ENCODE measurements around the gene GFOD2. TPM values are rescaled to one million over a fixed set of nuclear protein-coding genes. Genes with fewer than 3 reads are reported as not detected.
"Not testable (repeated sequence)": the region's sequence is repeated elsewhere in the genome, so short reads cannot be mapped to it uniquely, and the experiment has no call there.

Gene GFOD2, protein sequence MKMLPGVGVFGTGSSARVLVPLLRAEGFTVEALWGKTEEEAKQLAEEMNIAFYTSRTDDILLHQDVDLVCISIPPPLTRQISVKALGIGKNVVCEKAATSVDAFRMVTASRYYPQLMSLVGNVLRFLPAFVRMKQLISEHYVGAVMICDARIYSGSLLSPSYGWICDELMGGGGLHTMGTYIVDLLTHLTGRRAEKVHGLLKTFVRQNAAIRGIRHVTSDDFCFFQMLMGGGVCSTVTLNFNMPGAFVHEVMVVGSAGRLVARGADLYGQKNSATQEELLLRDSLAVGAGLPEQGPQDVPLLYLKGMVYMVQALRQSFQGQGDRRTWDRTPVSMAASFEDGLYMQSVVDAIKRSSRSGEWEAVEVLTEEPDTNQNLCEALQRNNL
- total RNA-seq = 10 to 100 TPM; 10.9 to 12.9 TPM

GRCh38 chr16:67719048-67719777, at the start of gene GFOD2:
Gene GFOD2, minus strand, starts transcription at chr16:67719316. Its CDS starts 33,601 bp downstream, at chr16:67685715.
- ATAC-seq (peak; percentile 90 to 94), DNase-seq (ENCODE audit: low spot score in 2 of 2) (peak; percentile 98 to 99)
- H3K27ac Mint-ChIP-seq = peak within 1 kb of the TSS; percentile 98
- no peaks in the 10 kb centered on the region for H3K9me3 Mint-ChIP-seq
- H3K36me3 Mint-ChIP-seq = peaks cover 11 to 14% of the 10 kb centered on the region in 2 donors

DNA sequence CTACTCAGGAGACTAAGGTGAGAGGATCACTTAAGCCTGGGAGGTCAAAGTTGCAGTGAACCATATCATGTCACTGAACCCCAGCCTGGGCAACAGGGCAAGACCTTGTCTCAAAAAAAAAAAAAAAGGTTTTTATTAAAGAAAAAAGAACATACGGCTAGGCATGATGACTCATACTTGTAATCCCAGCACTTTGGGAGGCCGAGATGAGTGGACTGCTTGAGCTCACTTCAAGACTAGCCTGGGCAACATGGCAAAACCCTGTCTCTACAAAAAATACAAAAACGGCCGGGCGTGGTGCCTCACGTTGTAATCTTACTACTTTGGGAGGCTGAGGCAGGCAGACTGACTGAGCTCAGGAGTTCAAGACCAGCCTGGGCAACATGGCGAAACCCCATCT, 48.8 kb upstream of the GFOD2 start:
- Mint-ChIP-seq H3K36me3 (peaks cover 0 to 9% of the 10 kb centered on the region in 2 donors), H3K27ac (no peak overlapping the region), H3K9me3 (no peaks in the 10 kb centered on the region)
- DNase-seq (ENCODE audit: low spot score in 2 of 2) (no peak), ATAC-seq (no peak)

- Mint-ChIP-seq H3K27ac (peak overlapping the region in 1 of 2 donors; percentile 70), H3K36me3 (no peaks in the 10 kb centered on the region), H3K9me3 (no peaks in the 10 kb centered on the region)
- ATAC-seq = no peak
- DNase-seq (ENCODE audit: low spot score in 2 of 2) = no peak
These were observed 47.2 kb upstream of the GFOD2 start for GRCh38 chr16:67766291-67766690.

DNA sequence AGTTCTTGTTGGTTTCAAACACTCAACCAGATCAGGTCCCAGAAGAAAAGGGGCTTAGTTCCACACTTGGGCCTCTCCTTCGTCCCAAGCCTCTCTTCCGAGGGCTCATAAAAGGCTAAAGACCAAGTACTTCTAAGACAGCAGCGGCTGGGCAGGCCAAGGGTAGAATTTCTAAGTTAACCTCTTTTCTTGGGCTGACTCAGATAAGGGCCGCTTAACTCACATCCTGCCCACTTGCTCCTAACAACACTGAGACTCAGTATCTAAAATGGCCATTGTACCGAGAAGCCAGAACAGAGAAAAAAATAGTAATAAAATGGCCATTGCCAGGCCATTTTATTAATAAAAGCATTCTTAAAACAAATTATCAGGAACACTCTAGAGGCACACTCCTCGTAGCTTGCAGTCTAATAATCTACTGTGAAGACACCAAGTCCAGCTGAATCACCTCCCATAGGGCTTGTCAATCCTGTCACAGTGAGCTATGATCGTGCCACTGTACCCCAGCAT, 45.1 kb upstream of the GFOD2 start:
- no peak for DNase-seq (ENCODE audit: low spot score in 2 of 2)
- H3K27ac Mint-ChIP-seq = peak overlapping the region in 1 of 2 donors; percentile 89

DNA sequence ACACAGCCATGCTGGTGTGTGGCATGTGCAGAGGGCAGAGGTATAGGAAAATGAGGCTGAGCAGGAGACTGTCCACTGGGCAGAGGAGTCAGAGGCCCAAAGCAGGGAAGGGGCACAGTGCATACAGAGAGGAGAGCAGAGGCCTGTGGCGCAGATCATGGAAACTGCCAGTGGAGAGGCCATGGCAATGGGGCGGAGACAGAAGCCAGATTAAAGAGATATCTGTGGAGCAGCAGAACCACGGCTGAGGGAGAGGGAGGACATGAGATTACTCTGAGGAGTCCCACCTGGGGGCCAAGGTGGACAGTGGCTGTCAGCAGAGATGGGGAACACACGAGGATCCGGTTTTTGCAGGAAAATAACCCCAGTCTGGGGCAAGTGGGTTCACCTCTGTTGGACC, 44.0 kb upstream of the GFOD2 start:
- H3K36me3 Mint-ChIP-seq = peaks cover 0 to 5% of the 10 kb centered on the region in 2 donors
- ATAC-seq (no peak), DNase-seq (ENCODE audit: low spot score in 2 of 2) (no peak)
- H3K27ac Mint-ChIP-seq = peak overlapping the region; percentile 40 to 54
- no peaks in the 10 kb centered on the region for H3K9me3 Mint-ChIP-seq

More for the DNA sequence above, 45.1 kb upstream of the GFOD2 start:
- no peak for ATAC-seq
- Mint-ChIP-seq H3K36me3 (no peaks in the 10 kb centered on the region), H3K9me3 (no peaks in the 10 kb centered on the region)

DNA sequence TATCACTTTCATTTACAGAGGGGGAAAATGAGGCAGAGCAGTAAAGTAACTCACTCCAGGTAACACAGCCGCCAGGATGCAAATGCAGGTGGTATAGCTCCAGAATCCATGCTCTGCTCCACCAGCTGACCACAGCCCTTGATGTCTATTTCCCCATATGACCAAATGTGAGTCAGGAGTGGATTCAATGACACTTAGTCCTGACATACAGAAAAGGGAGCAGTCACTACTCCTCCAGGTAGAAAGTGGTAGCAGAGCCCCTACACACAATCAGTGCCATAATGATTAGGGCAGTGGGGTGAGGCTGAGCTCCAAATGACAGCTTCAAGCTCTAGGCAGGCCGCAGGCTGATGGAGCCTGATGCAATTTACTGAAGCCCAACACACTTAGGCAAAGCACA, 43.3 kb upstream of the GFOD2 start:
- Mint-ChIP-seq H3K36me3 (peaks cover 0 to 5% of the 10 kb centered on the region in 2 donors), H3K27ac (peak overlapping the region; percentile 40 to 54), H3K9me3 (no peaks in the 10 kb centered on the region)
- ATAC-seq = peak; percentile 35 to 53
- DNase-seq (ENCODE audit: low spot score in 2 of 2) = no peak

DNA sequence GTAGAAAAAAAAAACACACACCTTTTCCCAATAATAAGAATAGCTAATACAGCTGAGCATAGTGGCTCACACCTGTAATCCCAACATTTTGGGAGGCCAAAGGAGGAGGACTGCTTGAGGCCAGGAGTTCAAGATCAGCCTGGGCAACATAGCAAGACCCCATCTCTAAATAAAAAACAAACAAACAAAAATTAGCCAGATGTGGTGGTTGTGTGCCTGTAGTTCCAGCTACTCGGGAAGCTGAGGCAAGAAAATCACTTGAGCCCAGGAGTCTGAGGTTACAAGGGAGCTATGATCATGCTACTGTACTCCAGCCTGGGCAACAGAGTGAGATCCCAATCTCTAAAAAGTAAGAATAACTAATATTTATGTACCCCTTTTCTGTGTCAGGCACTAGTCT, 42.8 kb upstream of the GFOD2 start:
- H3K36me3 Mint-ChIP-seq = peaks cover 0 to 5% of the 10 kb centered on the region in 2 donors
- DNase-seq (ENCODE audit: low spot score in 2 of 2) (no peak), ATAC-seq (no peak)
- no peaks in the 10 kb centered on the region for H3K9me3 Mint-ChIP-seq
- no peak overlapping the region for H3K27ac Mint-ChIP-seq

- DNase-seq (ENCODE audit: low spot score in 2 of 2) (no peak), ATAC-seq (no peak)
- Mint-ChIP-seq H3K9me3 (no peaks in the 10 kb centered on the region), H3K36me3 (peaks cover 0 to 5% of the 10 kb centered on the region in 2 donors), H3K27ac (no peak overlapping the region)
These were observed 41.8 kb upstream of the GFOD2 start for GRCh38 chr16:67760956-67761230.

DNA sequence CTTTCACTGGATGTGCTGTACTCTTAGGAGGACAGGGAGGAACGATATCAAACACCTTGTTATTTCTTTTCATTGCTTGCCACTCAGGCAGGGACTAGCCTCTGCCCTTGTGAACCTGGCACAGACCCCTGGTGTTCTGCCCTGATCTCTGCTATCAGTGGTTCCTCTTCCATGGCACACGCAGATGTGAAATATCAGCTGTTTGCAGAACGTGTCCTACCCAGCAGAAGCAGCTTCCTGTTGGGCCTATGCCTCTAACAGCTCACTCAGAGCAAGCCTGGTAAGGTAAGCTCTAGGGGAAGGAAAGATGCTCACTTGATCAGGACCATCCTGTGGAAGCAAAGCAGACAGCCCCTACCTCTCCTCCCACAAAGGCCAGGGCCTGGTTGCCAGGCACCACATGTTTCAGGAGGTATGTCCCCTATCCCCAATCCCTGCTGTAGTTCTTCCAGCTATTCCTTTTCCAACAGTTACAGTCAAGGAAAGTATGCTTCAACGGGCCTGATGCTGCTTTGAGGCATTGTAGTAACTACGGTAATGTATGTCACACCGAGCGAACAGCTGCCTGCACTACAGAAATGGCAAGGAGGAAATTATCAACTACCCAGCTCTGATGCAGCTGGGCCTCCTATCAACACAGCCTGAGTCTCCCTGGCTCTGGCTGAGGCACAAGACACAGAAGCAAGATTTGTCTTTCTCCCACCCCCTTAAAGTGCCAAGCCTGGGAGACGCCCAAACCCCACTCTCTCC, 41.3 kb upstream of the GFOD2 start:
- ATAC-seq = no peak
- H3K9me3 Mint-ChIP-seq = no peaks in the 10 kb centered on the region
- peak overlapping the region in 1 of 2 donors; percentile 55 for H3K27ac Mint-ChIP-seq
- DNase-seq (ENCODE audit: low spot score in 2 of 2) = no peak
- peaks cover 0 to 5% of the 10 kb centered on the region in 2 donors for H3K36me3 Mint-ChIP-seq

DNA sequence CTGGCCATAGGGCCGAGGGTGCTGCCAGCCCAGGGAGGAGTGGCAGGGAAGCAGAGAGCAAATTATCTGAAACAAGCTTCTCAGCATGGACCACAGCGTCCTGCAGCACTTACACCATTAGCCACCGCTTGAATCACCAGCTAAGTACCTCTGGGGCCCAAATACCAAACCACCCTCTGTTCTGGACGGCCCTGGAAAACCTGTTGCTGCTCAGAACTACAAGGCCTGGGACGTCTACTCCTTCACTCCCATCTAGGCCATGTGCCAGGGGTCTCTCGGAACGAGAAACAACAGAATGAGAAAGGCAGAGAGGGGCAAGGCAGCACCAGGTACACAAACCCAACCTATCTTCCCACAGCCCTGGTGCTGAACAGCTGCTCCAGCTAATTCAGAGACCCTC, 39.9 kb upstream of the GFOD2 start:
- peaks cover 0 to 5% of the 10 kb centered on the region in 2 donors for H3K36me3 Mint-ChIP-seq
- H3K27ac Mint-ChIP-seq = peak overlapping the region; percentile 60 to 62
- H3K9me3 Mint-ChIP-seq = no peaks in the 10 kb centered on the region
- DNase-seq (ENCODE audit: low spot score in 2 of 2) = no peak
- ATAC-seq = no peak

DNA sequence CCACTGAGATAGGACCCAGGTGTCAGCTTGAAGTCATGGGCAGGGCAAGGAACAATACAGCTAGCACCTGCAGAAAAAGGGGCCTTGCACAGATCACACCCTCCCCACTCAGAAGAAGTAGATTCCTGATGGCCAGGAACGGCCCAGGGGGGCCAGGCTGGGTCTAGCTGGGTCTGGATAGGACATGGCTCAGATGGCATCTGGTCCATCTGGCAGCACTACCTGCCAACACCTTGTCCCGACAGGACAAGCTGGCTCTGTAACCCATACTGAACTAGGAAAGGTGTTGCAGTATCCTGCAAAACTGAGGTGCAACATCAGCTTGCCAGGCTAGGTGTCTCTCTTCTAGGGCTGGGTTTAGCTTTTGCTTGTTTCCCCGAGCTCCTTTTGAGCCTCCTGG, 38.9 kb upstream of the GFOD2 start:
- Mint-ChIP-seq H3K27ac (no peak overlapping the region), H3K36me3 (peaks cover 0 to 5% of the 10 kb centered on the region in 2 donors), H3K9me3 (no peaks in the 10 kb centered on the region)
- ATAC-seq (no peak), DNase-seq (ENCODE audit: low spot score in 2 of 2) (no peak)

- no peaks in the 10 kb centered on the region for H3K36me3 Mint-ChIP-seq
- no peak overlapping the region for H3K27ac Mint-ChIP-seq
- H3K9me3 Mint-ChIP-seq = no peaks in the 10 kb centered on the region
These were observed 33.5 kb upstream of the GFOD2 start for GRCh38 chr16:67752641-67753040.

DNA sequence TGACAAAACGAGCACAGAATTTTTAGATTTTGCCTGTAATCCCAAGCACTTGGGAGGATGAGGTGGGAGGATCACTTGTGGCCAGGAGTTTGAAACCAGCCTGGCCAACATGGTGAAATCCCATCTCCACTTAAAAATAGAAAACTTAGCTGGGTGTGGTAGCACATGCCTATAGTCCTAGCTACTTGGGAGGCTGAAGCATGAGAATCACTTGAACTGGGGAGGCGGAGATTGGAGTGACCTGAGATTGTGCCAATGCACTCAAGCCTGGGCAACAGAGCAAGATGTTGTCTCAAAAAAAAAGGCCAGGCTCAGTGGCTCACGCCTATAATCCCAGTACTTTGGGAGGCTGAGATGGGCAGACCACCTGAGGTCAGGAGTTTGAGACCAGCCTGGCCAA, 32.2 kb upstream of the GFOD2 start:
- H3K27ac Mint-ChIP-seq; H3K9me3 Mint-ChIP-seq; ATAC-seq; H3K36me3 Mint-ChIP-seq; DNase-seq (ENCODE audit: low spot score in 2 of 2): not testable (repeated sequence)

More at GRCh38 chr16:67752641-67753040, 33.5 kb upstream of the GFOD2 start:
- DNase-seq (ENCODE audit: low spot score in 2 of 2) (no peak), ATAC-seq (no peak)

DNA sequence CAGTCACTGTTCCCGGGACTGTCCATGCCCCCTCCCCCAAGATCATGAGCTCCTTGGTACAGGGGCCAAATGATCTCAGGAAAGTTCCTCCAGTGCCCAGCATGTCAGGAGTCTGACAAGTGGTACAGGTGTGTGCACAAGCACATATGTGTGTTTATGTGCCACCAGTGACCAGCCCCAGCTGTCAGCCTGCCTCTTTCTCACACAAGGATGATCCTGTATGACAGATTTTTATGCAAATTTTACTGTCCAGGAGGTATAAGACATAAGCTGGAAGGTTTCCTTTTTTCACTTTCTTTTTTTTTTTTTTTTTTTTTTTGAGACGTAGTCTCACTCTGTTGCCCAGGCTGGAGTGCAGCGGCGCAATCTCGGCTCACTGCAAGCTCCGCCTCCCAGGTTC, 31.4 kb upstream of the GFOD2 start:
- H3K36me3 Mint-ChIP-seq = no peaks in the 10 kb centered on the region
- H3K27ac Mint-ChIP-seq = peak overlapping the region in 1 of 2 donors; percentile 25
- DNase-seq (ENCODE audit: low spot score in 2 of 2) (no peak), ATAC-seq (no peak)
- H3K9me3 Mint-ChIP-seq = no peaks in the 10 kb centered on the region

DNA sequence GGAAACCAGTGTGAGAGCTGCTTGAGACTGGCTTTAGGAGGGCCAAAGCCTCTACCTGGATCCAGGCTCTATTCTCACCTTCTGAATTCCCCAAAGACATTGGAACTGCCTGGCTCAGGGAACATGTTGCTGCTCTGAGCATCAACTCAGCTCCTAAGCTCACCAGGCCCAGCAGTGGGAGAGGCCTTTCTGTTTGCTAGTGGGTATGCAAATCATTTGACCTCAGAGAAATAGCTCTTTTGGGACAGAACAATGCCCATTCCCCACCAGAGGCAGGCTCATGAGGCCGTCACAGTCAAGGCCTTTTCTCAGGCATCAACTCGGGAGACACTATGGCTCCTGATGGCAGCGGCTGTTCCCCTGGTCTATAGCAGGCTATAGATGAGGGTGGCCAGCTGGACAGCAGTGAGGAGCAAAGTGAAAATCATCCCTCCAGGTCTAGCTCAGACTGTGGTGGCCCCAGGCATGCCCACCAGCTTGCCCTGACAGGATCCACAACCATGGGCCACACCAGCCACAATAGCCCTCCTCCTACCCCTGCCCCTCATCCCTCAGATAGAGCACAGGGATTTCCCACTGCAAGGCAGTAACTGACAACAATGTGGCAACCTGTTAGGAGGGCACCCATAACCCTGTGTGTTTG, 30.4 kb upstream of the GFOD2 start:
- DNase-seq (ENCODE audit: low spot score in 2 of 2) = no peak
- Mint-ChIP-seq H3K9me3 (no peaks in the 10 kb centered on the region), H3K27ac (peak overlapping the region; percentile 25 to 87), H3K36me3 (no peaks in the 10 kb centered on the region)
- no peak for ATAC-seq

DNA sequence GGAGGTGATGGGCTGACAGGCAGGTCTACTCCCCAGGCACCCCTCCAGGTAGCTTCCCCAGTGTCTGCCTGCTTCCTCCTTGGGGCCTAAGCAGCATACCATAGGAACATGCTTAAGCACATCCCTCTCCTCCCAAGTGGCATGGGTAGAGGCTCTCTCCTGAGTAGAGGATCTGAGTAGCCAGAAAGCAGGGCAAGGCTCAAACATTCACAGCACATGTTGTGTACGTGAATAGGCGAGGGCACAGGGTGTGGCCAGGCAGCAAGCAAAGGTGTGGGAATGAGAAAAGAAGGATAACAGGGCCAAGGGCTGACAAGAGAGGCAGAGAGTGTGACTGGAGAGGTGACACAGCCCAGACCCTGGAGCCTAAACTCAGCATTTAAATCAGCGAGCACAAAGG, 29.7 kb upstream of the GFOD2 start:
- no peaks in the 10 kb centered on the region for H3K9me3 Mint-ChIP-seq
- ATAC-seq (no peak), DNase-seq (ENCODE audit: low spot score in 2 of 2) (no peak)
- no peaks in the 10 kb centered on the region for H3K36me3 Mint-ChIP-seq
- H3K27ac Mint-ChIP-seq = peak overlapping the region; percentile 8 to 87

All from activated naive CD4-positive, alpha-beta T cell treated with anti-CD3 and anti-CD28 coated beads, Interleukin-2, amount 50 U/mL, for 72 hours (primary cell).